Transverse colon (tissue), 4 donors: ENCODE measurements around the gene ZG16. TPM values are rescaled to one million over a fixed set of nuclear protein-coding genes. Genes with fewer than 3 reads are reported as not detected.
"Not testable (repeated sequence)": the region's sequence is repeated elsewhere in the genome, so short reads cannot be mapped to it uniquely, and the experiment has no call there.

Source experiments
- DNase-seq: peaks from one replicate; pipeline ENCODE4 v3.0.0-alpha.2; 2019
- H3K27ac ChIP-seq, 4 donors: fragments of 200-600 bp; sonication (generic); 2 replicates each; pipeline ENCODE4 v1.5.1; 2016 to 2018; ENCODE audit warnings: inconsistent platforms in 4 of 4
- H3K27me3 ChIP-seq: fragments of 200-600 bp; sonication (generic); 2 replicates; pipeline ENCODE4 v1.5.1; 2017; ENCODE audit warnings: inconsistent platforms
- H3K36me3 ChIP-seq, 4 donors: fragments of 200-600 bp; sonication (generic); 2 replicates each; pipeline ENCODE4 v1.5.1; 2017 to 2019; ENCODE audit warnings: inconsistent platforms in 4 of 4
- H3K4me1 ChIP-seq, 4 donors: fragments of 200-600 bp; sonication (generic); 2 replicates each; pipeline ENCODE4 v1.5.1; 2017 to 2020; ENCODE audit warnings: inconsistent platforms in 4 of 4
- H3K4me3 ChIP-seq, 4 donors: fragments of 200-600 bp; sonication (generic); 1 replicate in 1 of 4; 2 replicates in 3 of 4; pipeline versions ENCODE4 v1.5.1 to v1.6.1; 2017 to 2019; ENCODE audit warnings: inconsistent platforms in 4 of 4
- H3K9me3 ChIP-seq, 2 donors: fragments of 200-600 bp; sonication (generic); 2 replicates each; pipeline ENCODE4 v1.5.1; 2017 to 2019; ENCODE audit warnings: inconsistent platforms in 2 of 2
- EP300 ChIP-seq: sonication (generic); formaldehyde crosslinking; IDR thresholded peaks from one replicate; pipeline ENCODE4 v1.6.1; 2017; ENCODE audit warnings: antibody characterized with exemption, low read depth
- POLR2A ChIP-seq: fragments of 450-650 bp; IDR thresholded peaks from one replicate; pipeline ENCODE4 v1.6.1; 2016; ENCODE audit warnings: antibody characterized with exemption, mild to moderate bottlenecking, moderate library complexity
- POLR2AphosphoS5 ChIP-seq, 3 donors: sonication (generic); formaldehyde crosslinking; IDR thresholded peaks; one replicate each; pipeline ENCODE4 v1.6.1; 2016; ENCODE audit warnings: antibody characterized with exemption in 3 of 3
- WGBS, 2 donors: methylation state at CpG; one replicate each; pipeline ENCODE4 v1.1.5; 2018; ENCODE audit warnings: low coverage in 1 of 2; 5-methylcytosine and 5-hydroxymethylcytosine counted together
- in situ Hi-C, 4 donors: fragments of 200-750 bp; cut with MboI; loops; one replicate each; pipeline versions ENCODE4 v1.15.0 to v1.15.1; 2017; ENCODE audit warnings: low sequenced_read_pairs in 3 of 4, low pct_ligation_motif_present in 1 of 4, low pct_unique_long_range_greater_than_20kb in 1 of 4
- intact Hi-C: fragments of 100-400 bp; cut with DNase I; formaldehyde crosslinking; loops from one replicate; pipeline ENCODE4 v1.15.1; 2023; ENCODE audit warnings: low total_unique reads
- total RNA-seq, 4 donors: library from RNA; depleted of rRNA; stranded (reverse); fragments of >200 nt; gene quantifications; one replicate each; pipeline ENCODE4 v1.1.0, GENCODE V29; 2016
- TF ChIP-seq, protein P1 (sequence below), 5 experiments: fragments of 200-600 bp in 3 of 5; fragments of 450-650 bp in 2 of 5; sonication (generic) in 3 of 5; IDR thresholded peaks; 1 replicate in 2 of 5; 2 replicates in 3 of 5; pipeline ENCODE4 v1.5.1; 2016 to 2017; ENCODE audit warnings: antibody characterized with exemption in 5 of 5, inconsistent platforms in 3 of 5, mild to moderate bottlenecking in 2 of 5, moderate library complexity in 1 of 5

Gene ZG16
- total RNA-seq, 4 donors from 2014 or later: 73.4 to 1,268 (median 104) TPM

DNA sequence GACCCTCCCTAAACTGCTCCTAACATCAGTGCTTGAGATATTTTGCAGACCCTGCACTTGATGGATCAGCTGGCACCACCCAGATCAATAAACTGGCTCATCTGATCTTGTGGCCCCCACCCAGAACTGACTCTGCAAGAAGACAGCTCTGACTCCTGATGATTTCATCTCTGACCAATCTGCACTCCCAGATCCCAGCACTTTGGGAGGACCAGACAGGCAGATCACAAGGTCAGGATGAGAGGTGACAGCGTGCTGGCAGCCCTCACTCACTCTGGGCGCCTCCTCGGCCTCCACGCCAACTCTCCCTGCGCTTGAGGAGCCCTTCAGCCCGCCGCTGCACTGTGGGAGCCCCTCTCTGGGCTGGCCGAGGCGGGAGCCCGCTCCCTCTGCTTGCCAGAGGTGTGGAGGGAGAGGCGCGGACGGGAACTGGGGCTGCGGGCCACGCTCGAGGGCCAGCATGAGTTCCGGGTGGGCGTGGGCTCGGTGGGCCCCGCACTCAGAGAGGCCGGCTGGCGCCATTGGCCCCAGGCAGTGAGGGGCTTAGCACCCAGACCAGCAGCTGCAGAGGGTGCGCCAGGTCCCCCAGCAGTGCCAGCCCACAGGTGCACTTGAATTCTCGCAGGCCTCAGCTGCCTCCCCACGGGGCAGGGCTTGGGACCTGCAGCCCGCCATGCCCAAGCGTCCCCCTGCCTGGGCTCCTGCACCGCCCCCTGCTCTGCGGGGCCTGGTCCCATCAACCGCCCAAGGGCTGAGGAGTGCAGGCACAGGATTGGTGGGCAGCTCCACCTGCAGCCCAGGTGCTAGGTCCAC, 29.9 kb upstream of the ZG16 start:
- Histone ChIP-seq H3K27ac (peak overlapping the region; percentile 53 to 81 (median 72)), H3K36me3 (no peaks in the 10 kb centered on the region), H3K4me3 (no peak overlapping the region), H3K9me3 (no peaks in the 10 kb centered on the region), H3K4me1 (peaks cover 6 to 44% (median 28%) of the 10 kb centered on the region in 4 donors), H3K27me3 (no peaks in the 10 kb centered on the region)
- 97% methylated on average over 15 of the region's 30 CpGs; no CpG with 5 or more reads in 1 of the 2 donors for WGBS, 2 donors
- intact Hi-C loops (no loop called here), in situ Hi-C loops (no loop called here)
- no peak for TF ChIP-seq POLR2A
- no peak for TF ChIP-seq EP300
- DNase-seq: no peak

DNA sequence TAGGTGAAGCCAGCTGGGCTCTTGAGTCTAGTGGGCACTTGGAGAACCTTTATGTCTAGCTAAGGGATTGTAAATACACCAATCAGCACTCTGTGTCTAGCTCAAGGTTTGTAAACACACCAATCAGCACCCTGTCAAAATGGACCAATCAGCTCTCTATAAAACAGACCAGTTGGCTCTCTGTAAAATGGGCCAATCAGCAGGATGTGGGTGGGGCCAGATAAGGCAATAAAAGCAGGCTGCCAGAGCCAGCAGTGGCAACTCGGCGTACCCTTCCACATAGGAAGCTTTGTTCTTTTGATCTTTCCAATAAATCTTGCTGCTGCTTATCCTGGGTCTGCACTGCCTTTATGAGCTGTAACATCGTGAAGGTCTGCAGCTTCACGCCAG, 29.3 kb upstream of the ZG16 start:
- intact Hi-C loops, H3K27me3 ChIP-seq, H3K9me3 ChIP-seq, H3K36me3 ChIP-seq, DNase-seq, H3K4me3 ChIP-seq, in situ Hi-C loops: not testable (repeated sequence)
- Histone ChIP-seq H3K27ac (peak overlapping the region; percentile 53 to 81 (median 72)), H3K4me1 (peaks cover 6 to 38% (median 23%) of the 10 kb centered on the region in 4 donors)
- WGBS, 2 donors: 64% methylated on average over 4 of the region's 4 CpGs; no CpG with 5 or more reads in 1 of the 2 donors

DNA sequence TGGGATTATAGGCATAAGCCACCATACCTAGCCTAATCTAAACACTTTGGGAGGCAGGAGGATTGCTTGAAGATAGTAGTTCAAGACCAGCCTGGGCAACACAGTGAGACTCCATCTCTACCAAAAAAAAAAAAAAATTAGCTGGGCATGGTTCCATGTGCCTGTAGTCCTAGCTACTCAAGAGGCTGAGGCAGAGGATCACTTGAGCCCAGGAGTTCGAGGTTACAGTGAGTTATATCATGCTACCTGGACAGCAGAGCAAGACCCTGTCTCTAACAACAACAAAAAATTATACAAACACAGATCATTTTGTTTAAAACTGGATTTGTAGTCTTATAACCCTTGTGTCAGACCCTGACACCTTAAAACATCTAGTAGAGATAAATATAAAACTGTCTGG, 24.5 kb upstream of the ZG16 start:
- H3K4me1 ChIP-seq: peaks cover 0 to 22% (median 4%) of the 10 kb centered on the region in 4 donors
- in situ Hi-C loops: no loop called here
- H3K9me3 ChIP-seq: no peaks in the 10 kb centered on the region
- intact Hi-C loops: no loop called here
- no peak overlapping the region for H3K4me3 ChIP-seq
- no peaks in the 10 kb centered on the region for H3K27me3 ChIP-seq
- no peak for TF ChIP-seq EP300
- TF ChIP-seq POLR2AphosphoS5 (IDR thresholded peaks at IDR 0.05): no peak
- no peak for TF ChIP-seq POLR2A
- TF ChIP-seq, protein P1, sequence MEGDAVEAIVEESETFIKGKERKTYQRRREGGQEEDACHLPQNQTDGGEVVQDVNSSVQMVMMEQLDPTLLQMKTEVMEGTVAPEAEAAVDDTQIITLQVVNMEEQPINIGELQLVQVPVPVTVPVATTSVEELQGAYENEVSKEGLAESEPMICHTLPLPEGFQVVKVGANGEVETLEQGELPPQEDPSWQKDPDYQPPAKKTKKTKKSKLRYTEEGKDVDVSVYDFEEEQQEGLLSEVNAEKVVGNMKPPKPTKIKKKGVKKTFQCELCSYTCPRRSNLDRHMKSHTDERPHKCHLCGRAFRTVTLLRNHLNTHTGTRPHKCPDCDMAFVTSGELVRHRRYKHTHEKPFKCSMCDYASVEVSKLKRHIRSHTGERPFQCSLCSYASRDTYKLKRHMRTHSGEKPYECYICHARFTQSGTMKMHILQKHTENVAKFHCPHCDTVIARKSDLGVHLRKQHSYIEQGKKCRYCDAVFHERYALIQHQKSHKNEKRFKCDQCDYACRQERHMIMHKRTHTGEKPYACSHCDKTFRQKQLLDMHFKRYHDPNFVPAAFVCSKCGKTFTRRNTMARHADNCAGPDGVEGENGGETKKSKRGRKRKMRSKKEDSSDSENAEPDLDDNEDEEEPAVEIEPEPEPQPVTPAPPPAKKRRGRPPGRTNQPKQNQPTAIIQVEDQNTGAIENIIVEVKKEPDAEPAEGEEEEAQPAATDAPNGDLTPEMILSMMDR (IDR thresholded peaks at IDR 0.05): no peak
- WGBS, 2 donors: 62 to 78% methylated on average over 1 of the region's 1 CpG
- no peak overlapping the region for H3K27ac ChIP-seq
- H3K36me3 ChIP-seq: no peaks in the 10 kb centered on the region
- DNase-seq: no peak

DNA sequence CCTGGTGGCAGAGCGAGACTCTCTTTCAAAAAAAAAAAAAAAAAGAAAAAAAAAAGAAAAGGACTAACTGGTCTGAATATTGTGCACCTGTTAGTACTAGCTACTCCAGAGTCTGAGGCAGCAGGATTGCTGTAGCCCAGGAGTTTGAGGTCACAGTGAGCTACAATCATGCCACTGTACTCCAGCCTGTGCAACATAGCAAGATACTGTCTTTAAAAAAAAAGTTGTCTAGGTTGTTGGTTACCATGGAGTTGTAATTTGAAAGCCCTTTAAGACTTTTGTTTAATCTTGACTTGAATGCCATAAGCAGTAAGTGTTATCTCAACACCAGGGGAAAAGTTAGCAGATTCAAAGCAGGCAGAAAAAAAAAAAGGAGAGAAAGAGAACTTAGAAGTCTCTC, 21.4 kb upstream of the ZG16 start:
- no peaks in the 10 kb centered on the region for H3K9me3 ChIP-seq
- WGBS, 2 donors: 65% methylated on average over 1 of the region's 1 CpG; no CpG with 5 or more reads in 1 of the 2 donors
- no peak overlapping the region for H3K4me3 ChIP-seq
- TF ChIP-seq, protein P1 (IDR thresholded peaks at IDR 0.05): no peak
- no peak for TF ChIP-seq POLR2AphosphoS5 (IDR thresholded peaks at IDR 0.05)
- TF ChIP-seq POLR2A: no peak
- TF ChIP-seq EP300: no peak
- in situ Hi-C loops (no loop called here), intact Hi-C loops (no loop called here)
- H3K4me1 ChIP-seq: peaks cover 0 to 35% (median 11%) of the 10 kb centered on the region in 4 donors
- peak overlapping the region in 2 of 4 donors; percentile 19 to 52 for H3K27ac ChIP-seq
- no peaks in the 10 kb centered on the region for H3K36me3 ChIP-seq
- H3K27me3 ChIP-seq: no peaks in the 10 kb centered on the region
- no peak for DNase-seq

DNA sequence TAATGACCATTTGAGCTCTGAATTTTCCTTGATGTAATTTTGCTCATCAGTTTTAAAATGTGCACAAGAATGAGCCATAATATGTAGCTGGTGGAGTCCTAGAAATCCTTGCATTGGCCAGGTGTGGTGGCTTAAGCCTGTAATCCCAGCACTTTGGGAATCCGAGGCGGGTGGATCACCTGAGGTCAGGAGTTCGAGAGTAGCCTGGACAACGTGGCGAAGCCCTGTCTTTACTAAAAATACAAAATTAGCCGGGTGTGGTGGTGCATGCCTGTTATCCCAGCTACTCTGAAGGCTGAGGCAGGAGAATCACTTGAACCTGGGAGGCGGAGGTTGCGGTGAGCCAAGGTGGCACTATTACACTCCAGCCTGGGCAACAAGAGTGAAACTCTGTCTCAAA, 21.0 kb upstream of the ZG16 start:
- Histone ChIP-seq H3K27ac (peak overlapping the region in 2 of 4 donors; percentile 19 to 52), H3K4me1 (peaks cover 0 to 37% (median 11%) of the 10 kb centered on the region in 4 donors)
- in situ Hi-C loops, H3K36me3 ChIP-seq, H3K4me3 ChIP-seq, H3K9me3 ChIP-seq, intact Hi-C loops, DNase-seq, H3K27me3 ChIP-seq: not testable (repeated sequence)
- WGBS, 2 donors: 76 to 97% methylated on average over 3 to 8 of the region's 8 CpGs
